Chondrocyte (in vitro differentiated cells): ENCODE results near the gene GSE1. TPM values are rescaled to one million over a fixed set of nuclear protein-coding genes. Genes with fewer than 3 reads are reported as not detected.

Source experiments
- DNase-seq: peaks from one replicate; pipeline ENCODE4 v3.0.0; 2021; ENCODE audit warnings: mixed read lengths, low spot score
- H3K27ac Mint-ChIP-seq: one replicate; pipeline ENCODE4 v1.8.0; 2021; ENCODE audit warnings: mild to moderate bottlenecking, moderate library complexity, mixed read lengths; ENCODE audit not compliant: unreplicated experiment
- H3K27me3 Mint-ChIP-seq: 2 replicates; pipeline ENCODE4 v1.8.0; 2021; ENCODE audit warnings: low read depth, mixed read lengths
- H3K36me3 Mint-ChIP-seq: 2 replicates; pipeline ENCODE4 v1.8.0; 2021; ENCODE audit warnings: low read depth, mixed read lengths
- H3K4me1 Mint-ChIP-seq: 2 replicates; pipeline ENCODE4 v1.8.0; 2021; ENCODE audit warnings: low read depth, mild to moderate bottlenecking, mixed read lengths
- H3K4me3 Mint-ChIP-seq: one replicate; pipeline ENCODE4 v1.8.0; 2021; ENCODE audit warnings: mild to moderate bottlenecking, moderate library complexity, mixed read lengths; ENCODE audit not compliant: unreplicated experiment
- H3K9me3 Mint-ChIP-seq: 2 replicates; pipeline ENCODE4 v1.8.0; 2021; ENCODE audit warnings: low read depth, mixed read lengths
- total RNA-seq: library from RNA; stranded (reverse); gene quantifications from 3 replicates; pipeline ENCODE4 v1.2.1, GENCODE V29; 2021
- TF ChIP-seq, protein P1 (sequence below): fragments of 200-600 bp; sonication (generic); IDR thresholded peaks from 2 replicates; pipeline ENCODE4 v1.5.0; 2021; ENCODE audit warnings: antibody characterized with exemption, mild to moderate bottlenecking, moderate library complexity

The GSE1 gene
- total RNA-seq, 1 donor from 2014 or later: 22.6 TPM

DNA sequence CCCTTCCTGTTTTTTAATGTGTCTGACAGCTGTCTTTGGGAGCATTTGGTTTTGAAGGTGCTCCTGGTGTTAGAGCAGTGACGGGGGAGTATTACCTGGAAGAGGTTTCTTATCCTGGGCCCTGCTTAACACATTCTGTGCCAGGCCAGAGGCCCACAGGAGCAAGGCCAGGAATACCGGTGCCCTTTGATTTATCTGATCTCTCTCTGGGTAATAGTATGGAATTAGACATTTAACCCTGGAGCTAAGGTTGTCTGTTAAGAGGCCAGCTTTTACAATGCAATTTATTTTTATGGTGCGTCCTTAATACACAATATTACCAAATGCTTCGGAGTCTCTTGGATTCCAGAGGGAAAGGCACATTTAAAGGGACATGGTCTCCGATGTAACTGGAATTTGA lies 37.2 kb upstream of the GSE1 start:
- Mint-ChIP-seq H3K9me3 (no peaks in the 10 kb centered on the region), H3K27me3 (no peaks in the 10 kb centered on the region), H3K4me1 (peaks cover 60% of the 10 kb centered on the region), H3K36me3 (no peaks in the 10 kb centered on the region), H3K4me3 (no peak overlapping the region), H3K27ac (no peak overlapping the region)
- no peak for DNase-seq
- TF ChIP-seq, protein P1, sequence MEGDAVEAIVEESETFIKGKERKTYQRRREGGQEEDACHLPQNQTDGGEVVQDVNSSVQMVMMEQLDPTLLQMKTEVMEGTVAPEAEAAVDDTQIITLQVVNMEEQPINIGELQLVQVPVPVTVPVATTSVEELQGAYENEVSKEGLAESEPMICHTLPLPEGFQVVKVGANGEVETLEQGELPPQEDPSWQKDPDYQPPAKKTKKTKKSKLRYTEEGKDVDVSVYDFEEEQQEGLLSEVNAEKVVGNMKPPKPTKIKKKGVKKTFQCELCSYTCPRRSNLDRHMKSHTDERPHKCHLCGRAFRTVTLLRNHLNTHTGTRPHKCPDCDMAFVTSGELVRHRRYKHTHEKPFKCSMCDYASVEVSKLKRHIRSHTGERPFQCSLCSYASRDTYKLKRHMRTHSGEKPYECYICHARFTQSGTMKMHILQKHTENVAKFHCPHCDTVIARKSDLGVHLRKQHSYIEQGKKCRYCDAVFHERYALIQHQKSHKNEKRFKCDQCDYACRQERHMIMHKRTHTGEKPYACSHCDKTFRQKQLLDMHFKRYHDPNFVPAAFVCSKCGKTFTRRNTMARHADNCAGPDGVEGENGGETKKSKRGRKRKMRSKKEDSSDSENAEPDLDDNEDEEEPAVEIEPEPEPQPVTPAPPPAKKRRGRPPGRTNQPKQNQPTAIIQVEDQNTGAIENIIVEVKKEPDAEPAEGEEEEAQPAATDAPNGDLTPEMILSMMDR: no peak

DNA sequence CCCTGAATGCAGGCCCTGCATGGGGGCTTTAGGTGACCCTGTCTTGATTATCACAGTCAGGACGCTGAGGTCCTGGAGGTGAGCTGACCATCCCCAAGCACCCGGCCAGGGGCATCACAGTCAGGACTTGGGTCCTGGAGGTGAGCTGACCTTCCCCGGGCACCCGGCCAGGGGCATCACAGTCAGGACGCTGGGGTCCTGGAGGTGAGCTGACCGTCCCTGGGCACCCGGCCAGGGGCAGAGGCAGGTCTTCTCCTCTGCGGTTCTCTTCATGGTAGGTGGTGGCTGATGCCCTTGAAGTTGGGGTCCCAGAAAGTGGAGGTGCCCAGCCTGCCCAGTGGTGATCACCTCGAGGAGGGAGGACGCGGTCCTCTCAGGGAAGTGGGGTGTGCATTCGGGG lies 36.2 kb upstream of the GSE1 start:
- Mint-ChIP-seq H3K36me3 (no peaks in the 10 kb centered on the region), H3K4me1 (peaks cover 52% of the 10 kb centered on the region), H3K9me3 (no peaks in the 10 kb centered on the region)

DNA sequence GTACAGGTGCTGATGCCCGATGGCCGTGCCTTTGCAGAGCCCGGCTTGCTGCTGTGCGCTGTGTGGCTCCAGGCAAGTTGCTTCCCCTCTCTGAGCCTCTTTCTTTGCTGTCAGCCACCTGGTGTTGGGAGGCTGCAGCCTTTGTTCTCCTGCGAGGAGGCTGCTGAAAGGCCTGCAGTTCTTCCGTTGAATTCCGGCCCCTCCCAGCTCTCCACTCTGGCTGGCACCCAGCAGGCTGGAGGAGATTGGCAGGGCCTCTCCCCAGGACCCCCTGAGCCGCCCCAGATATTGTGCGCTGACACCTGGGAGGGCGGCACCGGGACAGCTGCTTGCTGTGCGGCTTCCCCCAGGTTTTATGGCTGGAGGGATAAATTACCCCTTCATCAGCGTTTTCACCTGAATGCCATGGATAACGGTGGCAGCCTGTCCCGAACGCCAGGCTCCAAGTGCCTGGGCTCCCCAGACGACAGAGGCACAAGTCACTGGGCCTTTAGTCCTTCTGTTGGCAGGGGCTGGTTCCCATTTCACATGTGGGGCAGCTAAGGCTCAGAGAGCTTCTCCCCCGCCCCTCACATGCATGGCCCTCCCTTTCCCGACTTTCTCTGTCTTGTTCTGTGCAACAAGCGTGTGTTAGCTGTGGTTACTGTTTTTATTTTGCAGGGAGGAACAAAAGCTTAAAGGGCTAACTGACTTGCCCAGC lies 35.1 kb upstream of the GSE1 start:
- Mint-ChIP-seq H3K36me3 (no peaks in the 10 kb centered on the region), H3K27ac (no peak overlapping the region), H3K4me1 (peaks cover 60% of the 10 kb centered on the region), H3K27me3 (no peaks in the 10 kb centered on the region), H3K4me3 (no peak overlapping the region), H3K9me3 (no peaks in the 10 kb centered on the region)
- TF ChIP-seq, protein P1: no peak
- DNase-seq: no peak

More for the DNA sequence above, 36.2 kb upstream of the GSE1 start:
- TF ChIP-seq, protein P1: no peak
- no peak for DNase-seq
- no peaks in the 10 kb centered on the region for H3K27me3 Mint-ChIP-seq
- no peak overlapping the region for H3K27ac Mint-ChIP-seq
- no peak overlapping the region for H3K4me3 Mint-ChIP-seq

DNA sequence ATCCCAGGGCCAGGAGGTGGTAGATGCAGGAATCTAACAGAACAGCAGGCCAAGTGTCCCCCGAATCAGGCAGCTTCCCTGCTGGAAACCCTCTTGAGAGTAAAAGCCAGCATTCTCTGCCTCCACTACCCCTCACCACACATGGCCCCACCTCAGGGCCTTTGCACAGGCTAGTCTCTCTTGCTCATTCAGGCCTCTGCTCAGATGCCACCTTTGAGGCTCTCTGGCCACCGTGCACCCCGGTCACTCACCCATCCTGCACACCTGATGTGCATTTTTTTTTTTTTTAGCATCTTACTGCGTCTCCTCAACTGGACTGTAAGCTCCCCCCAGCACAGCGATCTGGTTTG lies 34.5 kb upstream of the GSE1 start:
- Mint-ChIP-seq H3K4me1 (peaks cover 60% of the 10 kb centered on the region), H3K36me3 (no peaks in the 10 kb centered on the region), H3K9me3 (no peaks in the 10 kb centered on the region), H3K27ac (no peak overlapping the region), H3K4me3 (no peak overlapping the region), H3K27me3 (no peaks in the 10 kb centered on the region)
- TF ChIP-seq, protein P1: no peak
- no peak for DNase-seq

DNA sequence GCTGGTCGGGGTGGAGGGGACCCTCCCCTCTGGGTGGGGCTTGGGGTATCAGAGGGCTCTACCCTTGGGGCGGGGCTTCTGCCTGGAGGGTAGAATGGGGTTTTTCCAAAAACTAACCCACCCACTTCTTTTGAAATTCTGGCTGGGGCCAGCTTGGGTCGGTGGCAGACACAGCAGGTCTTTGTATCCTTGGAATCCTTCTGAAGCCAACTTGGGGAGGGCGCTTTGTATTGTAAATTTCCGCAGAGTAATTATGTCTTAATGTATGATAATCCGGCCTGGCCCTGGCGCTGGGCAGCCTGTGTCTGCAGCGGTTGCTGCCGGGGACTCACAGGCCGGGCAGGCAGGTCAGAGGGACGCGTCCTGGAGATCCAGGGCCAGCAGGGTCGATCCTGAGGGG lies 33.9 kb upstream of the GSE1 start:
- TF ChIP-seq, protein P1: no peak
- H3K4me1 Mint-ChIP-seq: peaks cover 60% of the 10 kb centered on the region
- no peak overlapping the region for H3K4me3 Mint-ChIP-seq

More for the DNA sequence above, 33.9 kb upstream of the GSE1 start:
- Mint-ChIP-seq H3K27me3 (no peaks in the 10 kb centered on the region), H3K36me3 (no peaks in the 10 kb centered on the region), H3K27ac (no peak overlapping the region), H3K9me3 (no peaks in the 10 kb centered on the region)
- no peak for DNase-seq
